ENCODE results near the gene SRCAP.
A peak's percentile ranks its signal among the peaks of the same experiment; 100 is the strongest.

Gene SRCAP

DNA sequence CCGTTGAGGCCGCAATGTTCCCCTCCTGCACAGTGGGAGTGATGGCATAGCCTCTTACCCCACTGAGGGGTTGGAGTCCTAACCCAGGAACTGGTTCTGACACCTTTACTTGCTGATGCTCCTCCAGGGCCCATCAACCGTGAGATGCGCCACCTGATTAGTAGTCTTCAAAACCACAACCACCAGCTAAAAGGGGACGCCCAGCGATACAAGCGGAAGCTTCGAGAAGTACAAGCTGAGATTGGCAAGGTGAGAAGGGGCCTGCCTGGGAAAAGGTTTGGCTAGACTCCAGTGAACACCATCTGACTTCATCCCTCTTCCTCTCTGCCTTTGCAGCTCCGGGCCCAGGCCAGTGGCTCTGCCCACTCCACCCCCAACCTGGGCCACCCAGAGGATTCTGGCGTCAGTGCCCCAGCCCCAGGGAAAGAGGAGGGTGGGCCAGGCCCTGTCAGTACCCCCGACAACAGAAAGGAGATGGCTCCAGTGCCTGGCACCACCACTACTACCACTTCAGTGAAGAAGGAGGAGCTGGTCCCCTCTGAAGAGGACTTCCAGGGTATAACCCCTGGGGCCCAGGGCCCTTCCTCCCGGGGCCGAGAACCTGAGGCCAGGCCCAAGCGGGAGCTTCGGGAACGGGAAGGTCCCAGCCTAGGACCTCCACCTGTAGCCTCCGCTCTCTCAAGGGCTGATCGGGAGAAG is 68.9 kb downstream of the SRCAP start:
- no peak for TF ChIP-seq ZNF274 (IDR thresholded peaks at IDR 0.05; ENCODE audit: low read depth, low read length)
- no peak overlapping the region for H3K4me3 ChIP-seq (ENCODE audit: low read length)

DNA sequence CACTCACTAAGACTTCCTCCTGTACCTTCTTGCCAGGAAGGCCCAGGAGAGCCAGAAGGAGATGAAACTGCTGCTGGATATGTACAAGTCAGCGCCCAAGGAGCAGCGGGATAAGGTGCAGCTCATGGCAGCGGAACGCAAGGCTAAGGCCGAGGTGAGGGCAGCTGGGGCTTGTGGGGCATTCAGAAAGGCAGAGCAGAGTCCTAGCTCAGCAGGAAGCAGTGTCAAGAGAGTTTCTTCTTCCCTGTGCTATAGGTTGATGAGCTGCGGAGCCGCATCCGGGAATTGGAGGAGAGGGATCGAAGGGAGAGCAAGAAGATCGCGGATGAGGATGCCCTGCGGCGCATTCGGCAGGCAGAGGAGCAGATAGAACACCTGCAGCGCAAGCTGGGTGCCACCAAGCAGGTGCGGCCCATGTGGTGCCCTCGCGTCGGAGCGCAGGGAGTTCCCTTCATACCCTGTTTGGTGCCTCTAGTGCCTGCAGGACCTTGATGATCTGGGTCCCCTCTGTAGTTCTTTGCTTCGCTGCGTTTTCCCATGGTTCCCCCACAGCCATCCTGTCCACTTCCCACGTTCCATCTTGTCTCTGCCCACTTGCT is 69.7 kb downstream of the SRCAP start:
- H3K4me3 ChIP-seq (ENCODE audit: low read length), result no peak overlapping the region
- TF ChIP-seq ZNF274 (IDR thresholded peaks at IDR 0.05; ENCODE audit: low read depth, low read length), result no peak

DNA sequence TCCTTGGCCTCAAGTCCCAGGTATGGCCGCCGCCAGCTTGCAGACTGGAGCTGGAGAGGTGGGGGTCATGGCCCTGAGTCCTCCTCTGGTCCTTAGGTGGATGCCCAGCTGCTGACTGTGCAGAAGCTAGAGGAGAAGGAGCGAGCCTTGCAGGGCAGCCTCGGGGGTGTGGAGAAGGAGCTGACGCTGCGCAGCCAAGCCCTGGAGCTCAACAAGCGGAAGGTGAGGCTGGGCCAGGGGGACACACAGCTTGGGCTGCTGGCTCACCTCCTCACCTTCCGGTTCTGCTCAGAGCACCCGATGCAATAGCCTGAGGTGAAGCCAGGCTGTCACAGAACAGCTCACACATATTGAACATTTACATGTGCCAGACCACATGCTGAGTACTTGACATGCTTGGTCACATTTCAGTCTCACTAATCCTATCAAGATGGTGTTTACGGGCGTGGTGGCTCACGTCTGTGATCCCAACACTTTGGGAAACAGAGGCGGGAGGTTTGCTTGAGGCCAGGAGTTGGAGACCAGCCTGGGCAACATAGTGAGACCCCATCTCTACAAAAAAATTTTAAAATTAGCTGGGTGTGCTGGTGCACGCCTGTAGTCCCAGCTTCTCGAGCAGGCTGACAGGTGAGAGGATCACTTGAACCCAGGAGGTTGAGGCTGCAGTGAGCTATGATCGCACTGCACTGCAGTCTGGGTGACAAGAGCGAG is 70.6 kb downstream of the SRCAP start:
- TF ChIP-seq ZNF274 (IDR thresholded peaks at IDR 0.05; ENCODE audit: low read depth, low read length), result no peak
- no peak overlapping the region for H3K4me3 ChIP-seq (ENCODE audit: low read length)

DNA sequence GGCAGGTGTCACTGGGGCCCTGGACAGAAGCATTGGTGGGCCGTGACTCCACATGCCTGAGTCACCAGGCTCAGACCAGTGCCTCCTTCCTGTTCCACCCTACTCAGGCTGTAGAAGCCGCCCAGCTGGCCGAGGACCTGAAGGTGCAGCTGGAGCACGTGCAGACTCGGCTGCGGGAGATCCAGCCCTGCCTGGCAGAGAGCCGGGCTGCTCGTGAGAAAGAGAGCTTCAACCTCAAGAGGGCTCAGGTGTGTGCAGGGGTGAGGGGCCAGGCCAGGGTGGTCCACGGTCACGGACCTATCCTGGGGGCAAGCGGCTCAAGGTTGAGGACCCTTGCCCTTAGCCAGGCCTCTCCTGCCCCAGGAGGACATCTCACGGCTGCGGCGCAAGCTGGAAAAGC is 72.8 kb downstream of the SRCAP start:
- H3K4me3 ChIP-seq (ENCODE audit: low read length), result no peak overlapping the region
- no peak for TF ChIP-seq ZNF274 (IDR thresholded peaks at IDR 0.05; ENCODE audit: low read depth, low read length)

DNA sequence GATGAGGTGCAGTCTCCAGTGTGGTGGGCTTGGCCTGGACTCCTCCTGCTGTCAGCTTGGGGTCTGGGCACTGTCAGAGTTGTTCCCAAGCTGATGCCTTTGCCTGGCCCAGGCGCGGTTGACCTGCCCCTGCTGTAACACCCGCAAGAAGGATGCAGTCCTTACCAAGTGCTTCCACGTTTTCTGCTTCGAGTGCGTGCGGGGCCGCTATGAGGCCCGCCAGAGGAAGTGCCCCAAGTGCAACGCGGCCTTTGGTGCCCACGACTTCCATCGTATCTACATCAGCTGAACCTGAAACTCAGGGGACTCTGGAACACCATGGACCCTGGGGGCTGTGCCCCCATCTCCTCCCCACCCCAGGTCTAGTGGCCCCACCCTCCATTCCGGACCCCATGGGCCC is 74.9 kb downstream of the SRCAP start:
- no peak for TF ChIP-seq ZNF274 (IDR thresholded peaks at IDR 0.05; ENCODE audit: low read depth, low read length)
- no peak overlapping the region for H3K4me3 ChIP-seq (ENCODE audit: low read length)

DNA sequence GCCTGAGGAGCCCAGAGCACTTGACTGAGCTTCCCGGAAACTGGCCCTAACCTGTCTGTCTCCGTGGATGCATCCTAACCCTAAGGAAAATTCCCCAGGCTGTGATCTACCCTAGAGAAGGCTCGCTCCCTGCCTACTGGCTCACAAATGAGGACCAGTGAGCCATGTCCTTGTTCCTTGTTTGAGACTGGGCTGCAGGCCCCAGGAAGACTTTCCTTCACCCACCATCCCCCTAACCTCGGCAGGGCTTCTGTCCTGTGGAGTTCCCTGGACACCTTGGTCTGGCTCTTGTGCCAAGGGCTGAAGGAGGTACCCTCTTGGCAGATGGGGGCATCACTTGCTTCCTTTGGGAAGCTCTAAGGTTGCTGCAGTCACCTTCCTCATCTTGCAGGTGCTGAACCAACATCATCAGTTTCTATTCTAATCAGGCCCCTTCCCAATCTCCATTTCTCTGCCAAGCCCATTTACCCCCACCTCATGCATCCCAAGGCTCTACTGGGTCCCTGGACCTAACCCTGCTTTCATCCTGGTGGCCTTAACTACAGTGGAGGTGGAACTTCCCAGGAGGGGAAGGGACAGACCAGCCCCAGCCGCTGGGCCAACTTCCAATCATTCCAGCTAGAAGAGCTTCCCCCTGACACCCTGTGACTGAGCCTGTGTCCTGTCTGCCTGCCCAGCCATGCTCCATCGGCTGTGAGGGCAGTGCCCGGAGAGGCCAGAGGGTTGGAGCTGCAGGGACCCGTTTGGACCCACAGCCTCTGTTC is 75.6 kb downstream of the SRCAP start:
- no peak overlapping the region; the same call in 1 of the 2 replicates for H3K4me3 ChIP-seq (ENCODE audit: low read length)
- TF ChIP-seq ZNF274 (IDR thresholded peaks at IDR 0.05; ENCODE audit: low read depth, low read length), result no peak

DNA sequence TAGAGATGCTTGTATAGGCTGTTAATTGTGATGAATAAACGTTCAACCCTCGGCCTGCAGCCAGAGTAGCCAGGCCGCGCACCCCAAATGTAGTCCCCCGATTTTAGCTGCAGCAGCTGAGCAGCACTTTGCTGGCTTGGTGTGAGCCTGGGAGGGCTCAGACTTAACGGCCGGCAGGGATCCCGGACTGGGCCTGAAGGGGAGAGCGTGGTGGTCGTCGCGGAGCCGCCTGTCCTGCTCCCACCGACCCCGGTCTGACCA is 76.1 kb downstream of the SRCAP start:
- no peak for TF ChIP-seq ZNF274 (IDR thresholded peaks at IDR 0.05; ENCODE audit: low read depth, low read length)
- peak overlapping the region; percentile 62; the same call in 1 of the 2 replicates for H3K4me3 ChIP-seq (ENCODE audit: low read length)

DNA sequence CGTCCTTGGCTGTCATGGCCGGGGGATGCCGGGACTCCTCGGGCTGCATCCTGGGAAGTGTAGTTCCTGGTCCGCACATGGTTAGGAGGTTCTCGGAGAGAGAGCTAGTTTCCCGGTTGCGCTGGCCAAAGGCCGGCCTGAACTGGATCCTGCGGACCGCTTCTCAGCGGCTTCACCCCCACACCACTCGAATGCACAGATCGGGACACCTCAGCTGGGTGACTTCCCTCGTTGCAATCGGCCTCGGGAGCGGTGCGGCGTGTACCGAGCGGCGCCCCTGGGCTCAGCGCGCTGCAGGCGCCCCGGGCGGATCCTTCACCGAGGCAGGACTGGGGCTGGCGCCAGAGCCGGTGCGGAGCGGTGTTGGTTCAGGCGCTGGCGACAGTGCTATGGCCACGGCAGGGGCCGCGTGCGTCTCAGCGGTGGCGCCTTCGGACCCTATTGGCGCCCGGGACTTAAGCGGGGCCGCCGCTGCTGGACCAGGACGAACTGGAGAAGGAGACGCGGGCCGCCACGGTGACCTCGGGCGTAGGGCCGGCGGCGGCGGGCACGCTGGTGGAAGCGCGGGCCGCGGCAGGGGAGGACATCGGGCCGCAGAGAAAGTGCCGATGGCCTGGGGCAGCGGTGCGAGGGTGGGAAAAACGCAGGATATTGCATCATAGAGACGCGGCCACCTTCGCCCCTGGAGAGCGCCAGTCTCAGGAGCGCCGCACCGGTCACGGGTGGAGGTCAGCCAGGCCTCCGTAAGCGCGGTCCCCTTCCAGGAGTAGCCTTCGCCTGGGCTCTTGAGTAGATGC is 76.6 kb downstream of the SRCAP start:
- TF ChIP-seq ZNF274 (IDR thresholded peaks at IDR 0.05; ENCODE audit: low read depth, low read length), result no peak
- H3K4me3 ChIP-seq (ENCODE audit: low read length), result peak overlapping the region; percentile 62

DNA sequence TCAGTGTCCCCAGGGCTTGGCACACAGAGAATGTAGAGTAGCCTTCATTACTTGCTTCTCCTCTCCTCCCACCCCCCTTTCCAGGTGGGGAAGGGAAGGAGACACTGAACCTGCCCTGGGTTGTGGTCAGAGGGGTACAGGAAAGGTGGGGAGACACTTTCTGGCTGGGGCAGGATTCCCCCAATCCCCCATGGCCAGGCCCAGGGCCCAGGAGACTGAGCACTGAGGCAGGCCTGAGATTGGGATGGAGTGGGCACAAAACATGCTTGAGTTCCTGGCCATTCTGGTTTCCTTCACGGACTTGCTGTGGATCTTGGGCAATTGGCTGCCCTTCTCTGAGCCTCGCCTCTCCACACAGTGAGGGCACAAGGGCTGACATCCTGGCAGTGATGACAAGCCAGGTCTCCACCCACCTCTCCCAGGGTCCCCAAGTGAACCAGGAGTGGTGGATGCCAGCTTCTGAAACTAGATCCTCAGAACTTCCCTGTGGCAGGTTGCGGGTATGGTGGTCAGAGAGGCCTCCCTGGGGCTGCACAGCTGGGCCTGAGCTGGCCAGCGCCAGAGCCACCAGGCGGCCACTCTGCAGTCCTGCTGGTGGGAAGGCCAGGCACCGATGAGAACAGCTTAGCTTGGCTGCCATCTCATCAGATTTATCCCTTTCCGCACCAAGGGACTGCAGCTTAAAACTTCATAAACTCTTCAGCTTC is 78.8 kb downstream of the SRCAP start:
- no peak for TF ChIP-seq ZNF274 (IDR thresholded peaks at IDR 0.05; ENCODE audit: low read depth, low read length)
- no peak overlapping the region for H3K4me3 ChIP-seq (ENCODE audit: low read length)

DNA sequence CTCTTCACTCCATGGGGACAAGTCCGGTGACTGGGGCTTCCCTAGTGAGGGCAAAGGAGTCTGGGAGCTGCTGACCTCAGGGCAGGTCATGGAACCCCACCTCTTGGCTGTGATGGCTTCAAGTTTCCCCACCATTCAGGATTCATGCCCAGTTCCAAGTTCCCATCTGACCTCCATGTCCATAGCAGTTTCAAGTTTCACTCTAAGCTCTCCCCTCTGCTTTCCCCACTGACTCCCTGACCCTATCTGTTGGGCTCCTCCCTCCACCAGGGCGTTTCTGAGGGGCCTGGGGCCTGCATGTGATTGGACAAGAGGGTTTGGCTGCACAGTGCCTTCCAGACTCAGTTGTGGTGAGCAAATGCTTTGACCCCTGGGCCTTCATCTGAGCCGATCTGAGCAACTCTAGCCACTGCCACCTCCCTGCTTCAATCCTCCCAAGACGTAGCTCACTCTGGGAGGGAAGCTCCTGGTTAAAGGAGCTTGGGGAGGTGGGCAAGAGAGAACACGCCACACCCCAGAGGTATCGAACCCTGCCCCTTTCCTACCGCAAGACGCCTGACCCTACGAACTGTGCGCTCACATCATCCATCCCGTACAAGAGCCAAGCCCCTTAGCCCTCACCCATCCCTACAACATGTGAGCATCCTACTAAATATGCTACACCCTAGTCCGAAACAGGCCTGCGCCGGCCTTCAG is 79.7 kb downstream of the SRCAP start:
- no peak for TF ChIP-seq ZNF274 (IDR thresholded peaks at IDR 0.05; ENCODE audit: low read depth, low read length)
- H3K4me3 ChIP-seq (ENCODE audit: low read length), result no peak overlapping the region

DNA sequence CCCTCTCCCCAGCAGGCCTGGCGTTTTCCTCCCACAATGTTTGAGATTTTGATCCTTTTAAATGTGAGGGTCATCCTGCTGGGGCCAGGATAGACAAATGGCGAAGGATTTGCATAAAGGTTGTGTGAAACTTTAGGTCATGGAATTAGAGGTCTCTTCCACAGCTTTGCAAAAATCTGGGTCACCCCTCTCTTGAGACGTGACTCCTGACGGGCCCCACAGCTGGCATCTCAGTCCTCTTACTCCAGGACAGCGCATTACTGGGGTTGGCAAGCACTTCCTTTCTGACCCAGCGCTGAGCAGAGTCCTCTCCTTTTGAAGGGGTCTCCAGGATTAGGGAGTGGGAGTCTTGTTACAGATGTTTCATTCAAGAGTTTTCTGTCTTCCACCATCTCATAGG is 80.6 kb downstream of the SRCAP start:
- no peak for TF ChIP-seq ZNF274 (IDR thresholded peaks at IDR 0.05; ENCODE audit: low read depth, low read length)
- H3K4me3 ChIP-seq (ENCODE audit: low read length), result no peak overlapping the region

DNA sequence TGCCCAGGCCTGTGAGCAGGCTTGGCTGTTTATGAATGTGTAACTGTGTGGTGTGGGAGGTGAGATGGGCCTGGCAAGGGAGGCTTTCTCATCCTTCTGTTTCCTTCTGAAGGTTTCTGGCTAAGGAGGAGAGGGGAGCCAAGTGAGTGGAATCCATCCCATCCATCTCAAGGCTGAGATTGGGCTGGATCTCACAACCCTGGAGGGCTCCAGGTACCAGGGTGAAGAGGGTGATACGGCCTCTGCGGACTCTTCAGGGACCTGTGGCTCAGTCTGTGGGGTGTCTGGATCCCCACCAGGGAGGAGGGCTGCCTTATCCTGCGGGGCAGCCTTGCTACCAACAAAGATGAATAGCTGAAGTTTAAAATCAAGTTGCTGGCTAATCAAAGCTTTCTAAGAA is 81.0 kb downstream of the SRCAP start:
- TF ChIP-seq ZNF274 (IDR thresholded peaks at IDR 0.05; ENCODE audit: low read depth, low read length), result no peak
- H3K4me3 ChIP-seq (ENCODE audit: low read length), result no peak overlapping the region

DNA sequence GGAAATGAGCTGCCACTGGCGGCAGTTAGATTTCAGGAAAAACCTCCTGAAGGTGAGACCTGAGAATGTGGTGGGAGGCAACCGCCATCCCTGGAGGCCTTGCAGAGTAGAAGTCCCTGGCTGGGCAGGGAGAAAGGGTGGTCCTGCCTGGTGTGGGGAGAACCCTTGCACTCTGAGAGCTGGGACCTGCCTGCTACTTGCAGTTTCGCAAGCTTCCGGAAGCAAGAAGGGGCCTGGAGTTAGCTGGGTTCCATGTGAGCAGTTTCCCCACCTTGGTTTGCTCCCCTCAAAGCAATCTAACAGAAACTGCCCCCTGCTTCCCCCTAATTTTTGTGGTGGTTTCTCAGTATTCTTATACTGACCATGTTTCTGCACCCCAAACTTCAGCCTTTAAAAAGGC is 81.6 kb downstream of the SRCAP start:
- no peak overlapping the region for H3K4me3 ChIP-seq (ENCODE audit: low read length)
- TF ChIP-seq ZNF274 (IDR thresholded peaks at IDR 0.05; ENCODE audit: low read depth, low read length), result no peak

Data from GM08714 (cell line).